HepG2 (cell line): ENCODE measurements around the gene TMEM170B. TPM values are rescaled to one million over a fixed set of nuclear protein-coding genes. Genes with fewer than 3 reads are reported as not detected.
A peak's percentile ranks its signal among the peaks of the same experiment; 100 is the strongest.

ENCODE experiments used
- ATF4 ChIP-seq, 2 experiments: fragments of 450-650 bp in 1 of 2; sonication (generic) in 1 of 2; formaldehyde crosslinking; IDR thresholded peaks; 2 replicates each; pipeline versions ENCODE4 v1.5.0 to v1.8.0; 2020 to 2022; ENCODE audit warnings: mild to moderate bottlenecking in 1 of 2, missing genetic modification reagents in 1 of 2
- CBX2 ChIP-seq, 2 experiments: fragments of 200-600 bp in 1 of 2; sonication (generic); formaldehyde crosslinking in 1 of 2; IDR thresholded peaks; 2 replicates each; pipeline versions ENCODE4 v1.7.0 to v1.8.1; 2018 to 2022; ENCODE audit warnings: low read depth in 2 of 2, low read length in 1 of 2, mild to moderate bottlenecking in 1 of 2, missing genetic modification reagents in 1 of 2
- FIP1L1 ChIP-seq: fragments of 200-400 bp; formaldehyde crosslinking; IDR thresholded peaks from 2 replicates; pipeline ENCODE4 v1.6.1; 2018; ENCODE audit warnings: low read depth, mild to moderate bottlenecking, low read length, moderate library complexity, borderline replicate concordance; ENCODE audit not compliant: insufficient read depth
- GABPB1 ChIP-seq: IDR thresholded peaks from 2 replicates; pipeline ENCODE4 v1.6.1; 2016; ENCODE audit warnings: mild to moderate bottlenecking, missing genetic modification reagents, moderate library complexity, missing compliant biosample characterization
- HDAC1 ChIP-seq: sonication (generic); formaldehyde crosslinking; IDR thresholded peaks from 2 replicates; pipeline ENCODE4 v1.5.1; 2020; ENCODE audit warnings: mild to moderate bottlenecking, missing genetic modification reagents
- HNRNPK ChIP-seq: fragments of 200-400 bp; formaldehyde crosslinking; IDR thresholded peaks from 2 replicates; pipeline ENCODE4 v1.6.1; 2018; ENCODE audit warnings: low read length, low read depth, moderate library complexity, mild to moderate bottlenecking; ENCODE audit not compliant: poor library complexity, severe bottlenecking
- NBN ChIP-seq: fragments of 450-650 bp; conservative IDR thresholded peaks from 2 replicates; pipeline ENCODE4 v1.6.1; 2017
- NCOR1 ChIP-seq: fragments of 200-600 bp; sonication (generic); IDR thresholded peaks from 2 replicates; pipeline ENCODE4 v1.7.0; 2017; ENCODE audit warnings: antibody characterized with exemption, low read length, borderline replicate concordance
- POGK ChIP-seq: sonication (generic); formaldehyde crosslinking; conservative IDR thresholded peaks from 2 replicates; pipeline ENCODE4 v1.8.0; 2022; ENCODE audit warnings: mild to moderate bottlenecking, moderate library complexity, missing genetic modification reagents
- RXRA ChIP-seq: sonication (generic); formaldehyde crosslinking; IDR thresholded peaks from 2 replicates; pipeline ENCODE4 v1.5.1; 2020; ENCODE audit warnings: missing genetic modification reagents
- SOX6 ChIP-seq, 2 experiments: fragments of 450-650 bp in 1 of 2; sonication (generic) in 1 of 2; formaldehyde crosslinking in 1 of 2; IDR thresholded peaks; 2 replicates each; pipeline versions ENCODE4 v1.4.0 to v1.6.1; 2017 to 2020; ENCODE audit warnings: antibody characterized with exemption in 1 of 2, mild to moderate bottlenecking in 1 of 2, missing genetic modification reagents in 1 of 2
- XRCC5 ChIP-seq: fragments of 200-400 bp; formaldehyde crosslinking; optimal IDR thresholded peaks from 2 replicates; pipeline ENCODE3; 2017; ENCODE audit warnings: mild to moderate bottlenecking, low read length
- ZBTB46 ChIP-seq: sonication (generic); formaldehyde crosslinking; IDR thresholded peaks from 2 replicates; pipeline ENCODE4 v1.4.0; 2020; ENCODE audit warnings: mild to moderate bottlenecking, missing genetic modification reagents, borderline replicate concordance
- ZFP36L1 ChIP-seq: sonication (generic); formaldehyde crosslinking; IDR thresholded peaks from 2 replicates; pipeline ENCODE4 v1.8.0; 2022; ENCODE audit warnings: mild to moderate bottlenecking, missing genetic modification reagents, moderate library complexity
- ZFY ChIP-seq: sonication (generic); formaldehyde crosslinking; IDR thresholded peaks from 2 replicates; pipeline ENCODE4 v1.4.0; 2020; ENCODE audit warnings: missing genetic modification reagents
- ZNF10 ChIP-seq: sonication (generic); formaldehyde crosslinking; IDR thresholded peaks from 2 replicates; pipeline ENCODE4 v1.4.0; 2020; ENCODE audit warnings: mild to moderate bottlenecking, low read depth, missing genetic modification reagents, borderline replicate concordance
- ZNF101 ChIP-seq: sonication (generic); formaldehyde crosslinking; IDR thresholded peaks from 2 replicates; pipeline ENCODE4 v1.4.0; 2020; ENCODE audit warnings: mild to moderate bottlenecking, low read depth, missing genetic modification reagents, borderline replicate concordance
- ZNF143 ChIP-seq: sonication (generic); formaldehyde crosslinking; IDR thresholded peaks from 2 replicates; pipeline ENCODE4 v1.4.0; 2020; ENCODE audit warnings: missing genetic modification reagents
- ZNF160 ChIP-seq: sonication (generic); formaldehyde crosslinking; IDR thresholded peaks from 2 replicates; pipeline ENCODE4 v1.8.0; 2022; ENCODE audit warnings: mild to moderate bottlenecking, inconsistent platforms, missing genetic modification reagents
- ZNF335 ChIP-seq: sonication (generic); formaldehyde crosslinking; IDR thresholded peaks from 2 replicates; pipeline ENCODE4 v1.4.0; 2020; ENCODE audit warnings: missing genetic modification reagents
- ZNF460 ChIP-seq: sonication (generic); formaldehyde crosslinking; IDR thresholded peaks from 2 replicates; pipeline ENCODE4 v1.5.1; 2020; ENCODE audit warnings: missing genetic modification reagents, mild to moderate bottlenecking, borderline replicate concordance
- ZNF557 ChIP-seq: sonication (generic); formaldehyde crosslinking; IDR thresholded peaks from 2 replicates; pipeline ENCODE4 v1.4.0; 2020; ENCODE audit warnings: missing genetic modification reagents
- ZNF652 ChIP-seq: IDR thresholded peaks from 2 replicates; pipeline ENCODE4 v1.6.1; 2016; ENCODE audit warnings: low read depth, borderline replicate concordance
- ZSCAN25 ChIP-seq: sonication (generic); formaldehyde crosslinking; IDR thresholded peaks from 2 replicates; pipeline ENCODE4 v1.8.0; 2022; ENCODE audit warnings: mild to moderate bottlenecking, missing genetic modification reagents
- ZZZ3 ChIP-seq: sonication (generic); formaldehyde crosslinking; IDR thresholded peaks from 2 replicates; pipeline ENCODE4 v1.4.0; 2020; ENCODE audit warnings: missing genetic modification reagents, mild to moderate bottlenecking, borderline replicate concordance
- polyA plus RNA-seq, 8 experiments: library from polyadenylated mRNA; depleted of rRNA in 3 of 8; stranded (reverse) in 7 of 8; unstranded in 1 of 8; fragments of >200 nt; fragmentation: Illumina TruSeq in 4 of 8; extraction: Trizol in 4 of 8; gene quantifications; 2 replicates each; pipeline versions ENCODE4 v1.2.1 to v1.2.3, GENCODE V29; 2011 to 2016; ENCODE audit warnings: low read depth in 4 of 8, missing spikeins in 1 of 8, mixed read lengths in 1 of 8; ENCODE audit not compliant: insufficient read depth in 1 of 8
- total RNA-seq, 5 experiments: library from RNA; depleted of rRNA; stranded (reverse); fragments of >200 nt; fragmentation: Illumina TruSeq; extraction: Trizol; gene quantifications; 2 replicates each; pipeline ENCODE4 v1.2.3, GENCODE V29; 2016; ENCODE audit warnings: low read depth in 1 of 5

TMEM170B gene
- total and polyA plus RNA-seq, 2 of the 13 experiments (the other 11 are each of a cell fraction or from before 2014, with no cell fraction given): 3.3 to 9.4 TPM

GRCh38 chr6:11537229-11538051, at the start of gene TMEM170B (continued):
- TF ChIP-seq ATF4 (CRISPR knock-in tag; IDR thresholded peaks at IDR 0.05): no peak
- no peak for TF ChIP-seq RXRA (CRISPR knock-in tag)
- TF ChIP-seq CBX2 (IDR thresholded peaks at IDR 0.05; ENCODE audit: low read depth, low read length): no peak
- no peak for TF ChIP-seq CBX2 (CRISPR knock-in tag; IDR thresholded peaks at IDR 0.05; ENCODE audit: low read depth)
- 0 out of 2 replicates have a peak, but pooled peaks have one; percentile 17 for TF ChIP-seq ZNF557
- peak; percentile 86 for TF ChIP-seq ZFY (CRISPR knock-in tag)
- TF ChIP-seq POGK: peak; percentile 65; the same call in 1 of the 2 replicates
- no peak; the same call in 1 of the 2 replicates for TF ChIP-seq ZNF143
- no peak; the same call in 1 of the 2 replicates for TF ChIP-seq ZZZ3 (CRISPR knock-in tag)
- no peak for TF ChIP-seq ZNF10 (CRISPR knock-in tag)
- peak; percentile 83 for TF ChIP-seq GABPB1
- TF ChIP-seq NCOR1: no peak
- peak; percentile 47; the same call in 1 of the 2 replicates for TF ChIP-seq ZSCAN25 (CRISPR knock-in tag)
- TF ChIP-seq ZNF460 (CRISPR knock-in tag): no peak
- peak; percentile 93 for TF ChIP-seq HDAC1 (CRISPR knock-in tag)
- no peak for TF ChIP-seq ZNF652 (CRISPR knock-in tag)
- TF ChIP-seq ZNF160 (CRISPR knock-in tag): no peak
- no peak for TF ChIP-seq NBN
- peak; percentile 40 for TF ChIP-seq XRCC5
- no peak for TF ChIP-seq SOX6 (IDR thresholded peaks at IDR 0.05)
- 0 out of 2 replicates have a peak, but pooled peaks have one; percentile 34 for TF ChIP-seq SOX6 (CRISPR knock-in tag; IDR thresholded peaks at IDR 0.05)
- peak; percentile 3; the same call in 1 of the 2 replicates for TF ChIP-seq ZFP36L1 (CRISPR knock-in tag)
- no peak for TF ChIP-seq ZNF335 (CRISPR knock-in tag)
- peak; percentile 78 for TF ChIP-seq HNRNPK
- TF ChIP-seq FIP1L1: no peak
- TF ChIP-seq ZNF101 (CRISPR knock-in tag): no peak
- TF ChIP-seq ZBTB46: 0 out of 2 replicates have a peak, but pooled peaks have one; percentile 46
